SJSA1 (cell line): ENCODE measurements around the gene TEC. TPM values are rescaled to one million over a fixed set of nuclear protein-coding genes. Genes with fewer than 3 reads are reported as not detected.
A peak's percentile ranks its signal among the peaks of the same experiment; 100 is the strongest.
"Not testable (repeated sequence)": the region's sequence is repeated elsewhere in the genome, so short reads cannot be mapped to it uniquely, and the experiment has no call there.

Experiments used
- DNase-seq, 2 experiments: peaks; one replicate each; pipeline ENCODE4 v3.0.0-alpha.2; 2015 to 2020; ENCODE audit warnings: low spot score in 2 of 2, low read depth in 1 of 2
- H3K27ac ChIP-seq: fragments of 250-450 bp; sonication (Bioruptor Pico); 2 replicates; pipeline ENCODE4 v1.5.1; 2020; ENCODE audit warnings: mild to moderate bottlenecking, moderate library complexity
- H3K27me3 ChIP-seq: fragments of 250-450 bp; sonication (Bioruptor Pico); replicated peaks from 2 replicates; pipeline ENCODE4 v1.5.1; 2020; ENCODE audit warnings: mild to moderate bottlenecking, moderate library complexity
- H3K36me3 ChIP-seq: fragments of 250-450 bp; sonication (Bioruptor Pico); 2 replicates; pipeline ENCODE4 v1.5.1; 2020; ENCODE audit warnings: mild to moderate bottlenecking
- H3K4me1 ChIP-seq: fragments of 250-450 bp; sonication (Bioruptor Pico); replicated peaks from 2 replicates; pipeline ENCODE4 v1.6.1; 2021; ENCODE audit warnings: mild to moderate bottlenecking
- H3K4me3 ChIP-seq: fragments of 250-450 bp; sonication (Bioruptor Pico); 2 replicates; pipeline ENCODE4 v1.5.1; 2020; ENCODE audit warnings: mild to moderate bottlenecking
- H3K9me3 ChIP-seq: fragments of 250-450 bp; sonication (Bioruptor Pico); replicated peaks from 2 replicates; pipeline ENCODE4 v1.5.1; 2020; ENCODE audit warnings: mild to moderate bottlenecking
- total RNA-seq: library from RNA; depleted of rRNA; stranded (reverse); fragments of >200 nt; shearing (Covaris generic); gene quantifications from 2 replicates; pipeline ENCODE4 v1.2.3, GENCODE V29; 2014

Gene TEC
- total RNA-seq, 1 experiment from 2014 or later = 0.05 TPM

- Histone ChIP-seq H3K36me3 (no peaks in the 10 kb centered on the region), H3K4me3 (no peak overlapping the region), H3K4me1 (no peaks in the 10 kb centered on the region), H3K27ac (no peak overlapping the region), H3K27me3 (no peaks in the 10 kb centered on the region), H3K9me3 (no peaks in the 10 kb centered on the region)
- DNase-seq = no peak
Observed at GRCh38 chr4:48191758-48192157, 77.9 kb downstream of the TEC start.

GRCh38 chr4:48190839-48191238, 78.8 kb downstream of the TEC start:
- DNase-seq = no peak
- no peaks in the 10 kb centered on the region for H3K4me1 ChIP-seq
- no peaks in the 10 kb centered on the region for H3K9me3 ChIP-seq
- no peaks in the 10 kb centered on the region for H3K27me3 ChIP-seq
- no peak overlapping the region for H3K4me3 ChIP-seq
- H3K27ac ChIP-seq = no peak overlapping the region
- H3K36me3 ChIP-seq = no peaks in the 10 kb centered on the region

GRCh38 chr4:48189731-48190130, 79.9 kb downstream of the TEC start:
- no peaks in the 10 kb centered on the region for H3K9me3 ChIP-seq
- no peaks in the 10 kb centered on the region for H3K4me1 ChIP-seq
- no peak overlapping the region for H3K27ac ChIP-seq
- no peaks in the 10 kb centered on the region for H3K36me3 ChIP-seq
- H3K27me3 ChIP-seq = no peaks in the 10 kb centered on the region
- no peak overlapping the region for H3K4me3 ChIP-seq
- no peak for DNase-seq

DNA sequence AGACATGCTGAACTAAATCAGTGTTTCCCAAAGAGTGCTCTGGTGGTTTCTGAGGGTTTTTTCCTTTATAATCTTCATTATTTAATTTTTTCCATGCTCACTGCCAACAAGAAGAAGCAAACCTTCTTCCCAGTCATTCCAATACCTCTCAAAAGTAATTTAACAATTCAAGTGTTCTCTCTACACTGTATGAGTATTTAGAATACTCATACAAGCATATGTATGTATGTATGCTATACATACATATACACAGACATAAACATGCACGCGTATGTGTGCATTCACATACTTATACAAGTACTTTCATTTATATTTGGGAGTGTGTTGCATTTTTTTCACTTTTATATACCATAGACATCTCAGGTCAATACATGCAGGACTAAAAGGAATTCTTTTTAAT, 81.2 kb downstream of the TEC start:
- Histone ChIP-seq H3K27ac (no peak overlapping the region), H3K4me3 (no peak overlapping the region), H3K9me3 (no peaks in the 10 kb centered on the region), H3K27me3 (no peaks in the 10 kb centered on the region), H3K36me3 (no peaks in the 10 kb centered on the region), H3K4me1 (no peaks in the 10 kb centered on the region)
- DNase-seq = no peak

DNA sequence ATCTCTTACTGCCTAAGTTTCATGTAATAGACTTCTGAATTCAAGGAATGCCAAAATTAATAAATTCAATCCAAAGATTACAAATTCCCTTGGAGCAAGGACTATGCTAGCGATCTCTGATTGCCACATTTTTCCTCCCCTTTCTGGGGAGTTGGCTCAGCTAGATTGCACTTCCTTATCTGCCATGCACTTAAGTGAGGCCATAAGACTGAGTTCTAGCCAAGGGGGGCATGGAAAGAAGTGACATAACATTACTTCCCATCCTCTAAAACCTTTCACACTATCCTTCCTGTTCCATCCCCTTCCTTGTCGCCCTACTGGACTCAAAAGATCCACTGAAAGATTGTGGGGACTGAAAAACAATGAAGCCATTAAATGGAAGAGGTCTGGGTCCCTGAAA, 81.8 kb downstream of the TEC start:
- Histone ChIP-seq H3K27ac (no peak overlapping the region), H3K36me3 (no peaks in the 10 kb centered on the region), H3K27me3 (no peaks in the 10 kb centered on the region), H3K9me3 (no peaks in the 10 kb centered on the region), H3K4me3 (no peak overlapping the region), H3K4me1 (no peaks in the 10 kb centered on the region)
- no peak for DNase-seq

DNA sequence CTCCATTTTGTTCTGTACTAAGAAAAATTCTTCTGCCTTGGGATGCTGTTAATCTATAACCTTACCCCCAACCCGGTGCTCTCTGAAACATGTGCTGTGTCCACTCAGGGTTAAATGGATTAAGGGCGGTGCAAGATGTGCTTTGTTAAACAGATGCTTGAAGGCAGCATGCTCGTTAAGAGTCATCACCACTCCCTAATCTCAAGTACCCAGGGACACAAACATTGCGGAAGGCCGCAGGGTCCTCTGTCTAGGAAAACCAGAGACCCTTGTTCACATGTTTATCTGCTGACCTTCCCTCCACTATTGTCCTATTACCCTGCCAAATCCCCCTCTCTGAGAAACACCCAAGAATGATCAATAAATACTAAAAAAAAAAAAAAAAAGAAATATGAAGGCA, 82.6 kb downstream of the TEC start:
- not testable (repeated sequence) for DNase-seq, H3K4me1 ChIP-seq, H3K27me3 ChIP-seq, H3K9me3 ChIP-seq, H3K36me3 ChIP-seq, H3K4me3 ChIP-seq, H3K27ac ChIP-seq

DNA sequence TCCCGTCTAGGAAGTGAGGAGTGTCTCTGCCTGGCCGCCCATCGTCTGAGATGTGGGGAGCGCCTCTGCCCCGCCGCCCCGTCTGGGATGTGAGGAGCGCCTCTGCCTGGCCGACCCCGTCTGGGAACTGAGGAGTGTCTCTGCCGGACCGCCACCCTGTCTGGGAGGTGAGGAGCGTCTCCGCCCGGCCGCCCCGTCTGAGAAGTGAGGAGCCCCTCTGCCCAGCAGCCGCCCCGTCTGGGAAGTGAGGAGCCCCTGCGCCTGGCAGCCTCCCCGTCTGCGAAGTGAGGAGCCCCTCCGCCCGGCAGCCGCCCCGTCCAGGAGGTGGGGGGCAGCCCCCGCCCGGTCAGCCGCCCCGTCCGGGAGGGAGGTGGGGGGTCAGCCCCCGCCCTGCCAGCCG, 83.2 kb downstream of the TEC start:
- not testable (repeated sequence) for DNase-seq, H3K9me3 ChIP-seq, H3K27me3 ChIP-seq, H3K4me3 ChIP-seq, H3K4me1 ChIP-seq, H3K27ac ChIP-seq, H3K36me3 ChIP-seq

GRCh38 chr4:48184882-48185281, 84.8 kb downstream of the TEC start:
- Histone ChIP-seq H3K36me3 (no peaks in the 10 kb centered on the region), H3K27ac (no peak overlapping the region), H3K27me3 (no peaks in the 10 kb centered on the region), H3K4me3 (no peak overlapping the region), H3K4me1 (no peaks in the 10 kb centered on the region), H3K9me3 (no peaks in the 10 kb centered on the region)
- no peak for DNase-seq

DNA sequence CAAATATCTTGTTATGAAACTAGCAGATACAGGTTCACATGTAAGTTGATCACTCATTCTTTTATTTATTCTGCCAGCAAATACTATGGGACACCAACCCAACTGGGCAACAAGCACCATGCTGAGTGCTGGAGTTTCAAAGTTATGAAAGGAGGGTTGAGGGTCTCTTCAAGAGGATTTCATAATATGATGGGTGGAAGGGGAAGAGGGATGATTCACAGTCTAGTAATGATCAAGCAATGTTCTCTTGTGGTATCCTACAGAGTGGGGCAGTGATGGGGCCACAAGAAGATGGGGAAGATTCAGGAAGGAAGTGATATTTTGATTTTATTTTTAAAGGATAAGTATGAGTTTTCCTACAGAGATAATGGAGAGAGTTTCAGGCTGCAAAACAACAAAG, 89.4 kb downstream of the TEC start:
- Histone ChIP-seq H3K4me1 (no peaks in the 10 kb centered on the region), H3K27ac (no peak overlapping the region), H3K9me3 (no peaks in the 10 kb centered on the region), H3K36me3 (no peaks in the 10 kb centered on the region), H3K4me3 (no peak overlapping the region), H3K27me3 (no peaks in the 10 kb centered on the region)
- DNase-seq = no peak

DNA sequence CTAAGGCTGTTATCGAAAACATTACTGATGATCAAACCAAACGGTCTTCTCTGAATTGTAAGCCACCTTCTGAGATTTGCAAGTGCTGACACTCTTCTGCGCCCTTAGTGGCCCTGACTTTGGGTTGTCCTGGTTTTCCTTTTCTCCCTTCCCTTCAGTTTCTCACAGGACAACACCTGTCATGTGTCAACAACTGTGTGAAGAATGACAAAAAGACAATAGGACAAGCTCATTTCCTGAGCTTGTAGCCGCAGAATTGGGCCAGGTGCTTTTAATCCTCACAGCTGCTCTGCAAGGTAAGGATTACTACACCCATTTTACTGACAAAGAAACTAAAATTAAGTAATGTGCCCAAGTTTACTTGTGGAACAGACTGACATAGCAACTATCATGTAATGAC, 90.7 kb downstream of the TEC start:
- DNase-seq = no peak

DNA sequence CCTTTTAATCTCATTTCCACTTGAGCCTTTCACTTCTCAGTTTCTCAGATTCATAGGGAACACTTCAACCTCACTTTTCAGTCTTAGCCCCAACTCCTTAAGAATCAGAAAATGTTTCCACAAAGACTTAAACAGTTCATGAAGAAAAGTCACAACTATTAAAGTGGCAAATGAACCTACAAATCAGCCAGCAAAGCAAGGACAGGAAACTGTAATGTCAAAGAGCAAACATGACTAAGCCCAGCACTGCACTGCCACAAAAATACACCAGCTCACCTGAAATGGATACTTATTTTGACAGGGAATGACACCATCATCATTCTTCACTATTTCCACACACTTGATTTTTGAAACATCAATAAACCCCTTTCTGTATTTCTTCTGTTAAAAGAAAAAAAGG, 93.8 kb downstream of the TEC start:
- Histone ChIP-seq H3K27me3 (no peaks in the 10 kb centered on the region), H3K4me1 (peaks cover 14% of the 10 kb centered on the region), H3K9me3 (no peaks in the 10 kb centered on the region), H3K27ac (no peak overlapping the region), H3K36me3 (no peaks in the 10 kb centered on the region), H3K4me3 (no peak overlapping the region)
- no peak for DNase-seq

More for the DNA sequence above, 90.7 kb downstream of the TEC start:
- Histone ChIP-seq H3K9me3 (no peaks in the 10 kb centered on the region), H3K4me1 (peaks cover 3% of the 10 kb centered on the region), H3K4me3 (no peak overlapping the region), H3K27me3 (no peaks in the 10 kb centered on the region), H3K36me3 (no peaks in the 10 kb centered on the region), H3K27ac (no peak overlapping the region)

DNA sequence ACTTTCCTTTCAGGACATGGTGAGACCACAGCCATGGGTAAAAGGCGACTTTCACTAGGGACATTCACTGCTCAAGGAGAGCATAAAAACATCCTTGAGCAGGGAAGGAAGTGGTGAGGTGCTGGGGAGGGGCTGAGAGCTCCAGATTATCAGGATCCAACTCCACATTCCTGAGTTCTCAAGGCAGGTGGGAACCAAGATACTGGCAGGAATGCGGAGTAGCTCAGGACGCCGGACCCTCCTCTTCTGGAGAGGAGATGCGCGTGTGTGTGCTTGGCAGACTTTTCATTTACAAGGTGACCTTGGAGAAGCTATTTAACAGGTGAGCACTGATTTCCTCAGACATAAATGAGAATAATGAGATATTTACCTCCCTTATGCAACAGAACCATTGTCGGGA, 94.3 kb downstream of the TEC start:
- peaks cover 14% of the 10 kb centered on the region for H3K4me1 ChIP-seq
- no peaks in the 10 kb centered on the region for H3K27me3 ChIP-seq
- H3K4me3 ChIP-seq = no peak overlapping the region
- H3K27ac ChIP-seq = no peak overlapping the region
- H3K9me3 ChIP-seq = no peaks in the 10 kb centered on the region
- no peaks in the 10 kb centered on the region for H3K36me3 ChIP-seq
- no peak for DNase-seq

DNA sequence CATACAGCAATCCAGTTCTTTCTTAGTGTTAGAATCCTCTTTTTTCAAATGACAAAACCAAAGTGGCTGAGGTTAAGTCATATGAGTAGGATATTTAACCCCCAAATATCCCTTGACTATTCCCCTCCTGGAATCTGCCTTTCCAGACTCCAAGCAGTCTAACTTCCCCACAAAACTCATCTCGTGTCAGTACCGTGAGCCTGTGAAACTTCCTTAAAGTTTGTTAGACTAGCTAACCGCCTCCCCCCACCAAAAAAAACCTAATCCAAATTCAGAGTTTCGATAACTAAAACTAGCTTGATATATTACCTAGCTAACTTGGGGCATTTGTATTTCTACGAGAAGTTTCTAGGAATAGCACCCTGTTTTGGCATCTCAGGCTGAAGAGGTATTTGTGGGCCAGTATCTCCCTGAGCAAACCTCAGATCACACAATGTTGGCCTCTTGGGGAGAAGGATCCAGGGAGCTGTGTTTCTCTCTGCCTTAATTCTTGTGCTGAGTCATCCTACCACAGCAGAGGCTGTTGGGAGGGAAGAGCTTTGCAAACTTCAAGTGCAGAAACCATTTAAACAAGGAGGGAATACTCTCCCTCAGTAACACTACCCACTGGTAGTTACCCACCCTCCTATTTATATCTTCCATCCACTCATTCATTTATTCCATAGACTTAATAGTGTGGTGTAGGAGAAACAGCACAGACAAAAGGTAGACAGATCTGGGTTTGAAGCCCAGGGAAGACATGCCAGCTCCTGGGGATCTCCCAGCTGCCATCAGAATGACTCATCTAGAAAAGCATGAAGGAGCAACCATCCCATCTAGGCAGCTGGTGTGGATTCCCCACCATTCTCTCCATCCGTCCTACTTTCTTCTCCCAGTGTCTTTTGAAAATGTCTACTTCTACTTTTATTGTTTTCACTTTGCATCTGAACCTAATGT, 96.3 kb downstream of the TEC start:
- H3K36me3 ChIP-seq = no peaks in the 10 kb centered on the region
- peaks cover 14% of the 10 kb centered on the region for H3K4me1 ChIP-seq
- no peak overlapping the region for H3K4me3 ChIP-seq
- DNase-seq = peak; percentile 51 to 83
- no peaks in the 10 kb centered on the region for H3K27me3 ChIP-seq
- H3K9me3 ChIP-seq = no peaks in the 10 kb centered on the region
- H3K27ac ChIP-seq = peak overlapping the region; percentile 80

GRCh38 chr4:48172651-48173050, 97.0 kb downstream of the TEC start:
- Histone ChIP-seq H3K4me3 (no peak overlapping the region), H3K9me3 (no peaks in the 10 kb centered on the region), H3K36me3 (no peaks in the 10 kb centered on the region), H3K27me3 (no peaks in the 10 kb centered on the region), H3K4me1 (peaks cover 14% of the 10 kb centered on the region), H3K27ac (peak overlapping the region; percentile 80)
- no peak for DNase-seq

DNA sequence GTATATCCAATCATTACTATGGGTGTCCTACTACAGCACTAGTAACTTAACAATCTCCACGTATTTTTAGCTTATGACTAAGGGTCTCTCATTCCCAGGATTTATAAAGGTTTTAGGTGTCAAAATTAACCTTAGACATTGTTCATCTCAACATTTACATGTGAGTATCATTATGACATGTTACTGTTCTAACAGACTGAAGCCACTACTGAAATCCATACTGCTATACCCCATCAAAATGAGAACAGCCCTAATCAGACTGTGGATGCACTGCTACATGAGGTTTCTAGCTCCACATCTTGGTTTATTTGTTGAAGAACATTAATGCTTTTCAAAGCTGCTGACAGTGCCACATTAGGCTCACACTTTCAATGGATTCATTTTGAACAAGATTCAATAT, 100.0 kb downstream of the TEC start:
- Histone ChIP-seq H3K9me3 (no peaks in the 10 kb centered on the region), H3K4me1 (peaks cover 14% of the 10 kb centered on the region), H3K27ac (no peak overlapping the region), H3K36me3 (no peaks in the 10 kb centered on the region), H3K27me3 (no peaks in the 10 kb centered on the region), H3K4me3 (no peak overlapping the region)
- no peak for DNase-seq
